HL-60 (cell line): ENCODE measurements around the gene PROCA1.
A peak's percentile ranks its signal among the peaks of the same experiment; 100 is the strongest.
"Not testable (repeated sequence)": the region's sequence is repeated elsewhere in the genome, so short reads cannot be mapped to it uniquely, and the experiment has no call there.

Experiments
- DNase-seq, 2 experiments: peaks; one replicate each; pipeline ENCODE4 v3.0.0-alpha.2; 2010 to 2020; ENCODE audit warnings: low read depth in 1 of 2, low spot score in 1 of 2
- H3K27ac ChIP-seq: fragments of 250-450 bp; sonication (Bioruptor Pico); replicated peaks from 2 replicates; pipeline ENCODE4 v1.5.1; 2020; ENCODE audit warnings: mild to moderate bottlenecking, moderate library complexity
- H3K27me3 ChIP-seq: fragments of 250-450 bp; sonication (Bioruptor Pico); 2 replicates; pipeline ENCODE4 v1.5.1; 2021; ENCODE audit warnings: mild to moderate bottlenecking, moderate library complexity; ENCODE audit not compliant: insufficient read depth, poor library complexity, severe bottlenecking
- H3K4me3 ChIP-seq: replicated peaks from 2 replicates; pipeline ENCODE4 v1.5.1; 2011; ENCODE audit warnings: mild to moderate bottlenecking, control low read depth, low read length; ENCODE audit not compliant: insufficient read depth
- CTCF ChIP-seq: IDR thresholded peaks from one replicate; pipeline ENCODE4 v1.5.1; 2011; ENCODE audit warnings: low read length, control low read depth, inconsistent platforms; ENCODE audit not compliant: insufficient read depth
- GABPA ChIP-seq: IDR thresholded peaks from 2 replicates; pipeline ENCODE4 v1.6.1; 2012; ENCODE audit warnings: low read depth
- POLR2AphosphoS5 ChIP-seq: IDR thresholded peaks from 2 replicates; pipeline ENCODE4 v1.6.1; 2012; ENCODE audit warnings: low read depth
- REST ChIP-seq: IDR thresholded peaks from 2 replicates; pipeline ENCODE4 v1.6.1; 2012; ENCODE audit warnings: low read depth; ENCODE audit not compliant: insufficient replicate concordance
- SPI1 ChIP-seq: IDR thresholded peaks from 2 replicates; pipeline ENCODE4 v1.6.1; 2012; ENCODE audit warnings: low read depth, mild to moderate bottlenecking, borderline replicate concordance

PROCA1 gene

GRCh38 chr17:28663723-28664122 lies 48.0 kb downstream of the PROCA1 start:
- TF ChIP-seq CTCF (no peak), REST (no peak), GABPA (no peak), SPI1 (no peak), POLR2AphosphoS5 (no peak)
- Histone ChIP-seq H3K27ac (no peak overlapping the region), H3K4me3 (no peak overlapping the region), H3K27me3 (no peaks in the 10 kb centered on the region)
- no peak for DNase-seq

GRCh38 chr17:28662527-28662829 lies 49.2 kb downstream of the PROCA1 start:
- no peak for DNase-seq
- peak overlapping the region; percentile 83 for H3K4me3 ChIP-seq
- TF ChIP-seq REST (no peak), CTCF (no peak), POLR2AphosphoS5 (no peak), SPI1 (no peak), GABPA (no peak)
- peak overlapping the region; percentile 99 for H3K27ac ChIP-seq
- no peaks in the 10 kb centered on the region for H3K27me3 ChIP-seq

- TF ChIP-seq CTCF (no peak), REST (peak; percentile 50), GABPA (peak; percentile 86), SPI1 (peak; percentile 82), POLR2AphosphoS5 (peak; percentile 85)
- Histone ChIP-seq H3K27ac (peak within 1 kb of the TSS; percentile 99), H3K4me3 (peak within 1 kb of the TSS; percentile 83), H3K27me3 (no peaks in the 10 kb centered on the region)
- DNase-seq = peak; percentile 70 to 93
Measured at GRCh38 chr17:28661635-28662526, 49.8 kb downstream of the PROCA1 start, which contains the start of the genes SDF2 and SUPT6H. Gene SDF2, minus strand, starts transcription at chr17:28661906. Its CDS starts 30 bp downstream, at chr17:28661876. Gene SUPT6H, plus strand, starts transcription at chr17:28662205. Its CDS starts 11,197 bp downstream, at chr17:28673402.

GRCh38 chr17:28659497-28659881 lies 52.2 kb downstream of the PROCA1 start:
- not testable (repeated sequence) for H3K27ac ChIP-seq, H3K27me3 ChIP-seq, H3K4me3 ChIP-seq, DNase-seq

- not testable (repeated sequence) for H3K4me3 ChIP-seq, H3K27ac ChIP-seq, H3K27me3 ChIP-seq, DNase-seq
Measured at GRCh38 chr17:28658766-28659496, 52.8 kb downstream of the PROCA1 start.
